GM12864 (cell line): Measurements from ENCODE around the gene FAM227B.

Experiments used
- DNase-seq: peaks from one replicate; pipeline ENCODE4 v3.0.0-alpha.2; 2011; ENCODE audit warnings: low read depth
- H3K4me3 ChIP-seq: 2 replicates; pipeline ENCODE4 v1.5.1; 2011; ENCODE audit warnings: mild to moderate bottlenecking, low read depth, low read length, control low read depth
- CTCF ChIP-seq: IDR thresholded peaks from 2 replicates; pipeline ENCODE4 v1.5.1; 2011; ENCODE audit warnings: low read depth, mild to moderate bottlenecking, moderate library complexity, low read length, control low read depth, inconsistent platforms; ENCODE audit errors: missing control alignments

Gene FAM227B

GRCh38 chr15:49627407-49627877, 6.8 kb upstream of the FAM227B start:
- DNase-seq = no peak

GRCh38 chr15:49625460-49626036, 4.9 kb upstream of the FAM227B start:
- no peak overlapping the region for H3K4me3 ChIP-seq
- DNase-seq = no peak

More at GRCh38 chr15:49627407-49627877, 6.8 kb upstream of the FAM227B start:
- no peak overlapping the region for H3K4me3 ChIP-seq
- no peak for TF ChIP-seq CTCF

GRCh38 chr15:49624056-49624455, 3.4 kb upstream of the FAM227B start:
- no peak for DNase-seq
- H3K4me3 ChIP-seq = no peak overlapping the region
- TF ChIP-seq CTCF = no peak

More at GRCh38 chr15:49625460-49626036, 4.9 kb upstream of the FAM227B start:
- TF ChIP-seq CTCF = no peak

GRCh38 chr15:49622561-49622960, 1.9 kb upstream of the FAM227B start:
- DNase-seq = no peak
- H3K4me3 ChIP-seq = no peak overlapping the region
- TF ChIP-seq CTCF = no peak

GRCh38 chr15:49621887-49622286, 1.3 kb upstream of the FAM227B start:
- peak overlapping the region; percentile 74 for H3K4me3 ChIP-seq
- no peak for DNase-seq
- no peak for TF ChIP-seq CTCF

- DNase-seq = no peak
- TF ChIP-seq CTCF = no peak
- H3K4me3 ChIP-seq = peak overlapping the region; percentile 74
These were observed 788 bp upstream of the FAM227B start for GRCh38 chr15:49621401-49621811.

- no peak for DNase-seq
- no peak for TF ChIP-seq CTCF
- peak overlapping the region; percentile 74 for H3K4me3 ChIP-seq
These were observed 419 bp downstream of the FAM227B start for GRCh38 chr15:49620199-49620598.
